NCI-H1092 (cell line): ENCODE results near the gene DYSF.

Experiments
- DNase-seq: peaks from one replicate; lab custom pipeline; 2025; lab: John Stamatoyannopoulos, UW

The DYSF gene

DNA sequence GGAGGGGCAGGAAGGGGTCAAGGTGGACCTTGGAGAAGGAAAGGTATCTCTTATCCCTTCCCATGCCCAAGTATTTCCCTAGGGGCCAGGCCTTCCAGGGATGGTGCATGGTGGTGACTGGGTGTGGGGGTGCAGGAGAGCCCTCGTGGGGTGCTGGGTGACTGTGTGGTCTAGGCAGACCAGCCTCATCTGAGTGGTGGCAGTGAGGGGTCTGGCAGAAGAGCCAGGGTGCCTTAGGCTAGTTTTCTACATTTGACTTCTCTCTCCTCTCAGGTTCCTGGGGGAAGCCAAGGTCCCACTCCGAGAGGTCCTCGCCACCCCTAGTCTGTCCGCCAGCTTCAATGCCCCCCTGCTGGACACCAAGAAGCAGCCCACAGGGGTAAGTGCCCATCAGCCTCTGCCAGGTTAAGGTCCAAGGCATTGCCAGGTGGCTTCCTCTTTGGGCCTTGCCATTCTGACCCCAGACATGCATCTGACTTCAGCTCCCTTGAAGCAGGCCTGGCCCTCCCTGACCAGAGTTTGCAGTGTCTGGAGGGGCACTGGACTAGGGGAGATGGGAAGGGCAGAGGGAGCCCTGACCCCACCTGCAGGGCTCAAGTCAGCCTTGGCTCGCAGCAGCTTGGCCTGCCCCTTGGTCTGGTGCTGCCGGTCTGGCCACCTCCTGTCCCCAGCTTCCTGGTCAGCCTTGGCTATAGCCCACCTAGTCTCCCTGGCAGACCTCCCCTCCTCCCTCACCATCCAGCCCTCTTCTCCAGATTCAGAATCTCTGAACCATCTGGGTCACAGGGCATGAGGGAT lies 49.8 kb downstream of the DYSF start:
- DNase-seq, result no peak

DNA sequence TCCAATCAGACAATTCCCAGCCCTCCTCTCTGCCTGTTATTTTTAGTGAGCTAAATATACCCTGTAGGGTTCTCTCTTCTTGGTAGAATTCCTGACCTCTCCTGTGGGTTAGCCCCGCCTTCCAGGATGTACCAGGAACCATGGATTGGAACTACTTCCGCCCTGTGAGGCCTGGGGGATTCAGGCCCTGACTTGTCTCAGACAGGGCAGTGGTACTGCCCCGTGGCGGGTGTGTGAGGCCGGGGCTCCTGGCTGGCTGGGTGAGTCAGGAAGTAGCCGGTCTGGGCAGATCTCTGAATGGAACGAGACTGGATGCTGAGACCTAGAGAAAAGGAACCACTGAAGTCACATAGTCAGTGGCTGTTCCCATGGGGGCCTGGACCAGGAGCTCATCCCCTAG lies 50.5 kb downstream of the DYSF start:
- no peak for DNase-seq

DNA sequence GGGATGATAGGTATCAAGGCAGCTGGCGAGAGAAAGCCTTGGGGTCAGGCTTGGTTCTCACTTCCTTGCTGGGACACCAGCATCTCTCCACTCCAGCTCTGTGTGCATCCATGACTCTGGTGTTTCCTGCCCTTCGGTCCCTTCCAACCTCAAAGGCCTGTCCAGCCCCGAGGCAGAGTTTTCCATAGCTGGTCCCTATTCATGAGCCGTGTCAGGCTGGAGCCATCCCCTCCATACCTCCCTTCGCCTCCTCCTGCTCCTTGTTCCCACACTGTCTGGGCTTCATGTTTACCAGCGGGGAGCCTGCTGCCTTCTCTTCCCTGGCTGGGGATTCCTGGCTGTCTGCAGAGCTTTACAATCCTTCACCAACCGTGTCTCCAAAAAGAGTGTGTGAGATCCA lies 51.2 kb downstream of the DYSF start:
- DNase-seq, result no peak

DNA sequence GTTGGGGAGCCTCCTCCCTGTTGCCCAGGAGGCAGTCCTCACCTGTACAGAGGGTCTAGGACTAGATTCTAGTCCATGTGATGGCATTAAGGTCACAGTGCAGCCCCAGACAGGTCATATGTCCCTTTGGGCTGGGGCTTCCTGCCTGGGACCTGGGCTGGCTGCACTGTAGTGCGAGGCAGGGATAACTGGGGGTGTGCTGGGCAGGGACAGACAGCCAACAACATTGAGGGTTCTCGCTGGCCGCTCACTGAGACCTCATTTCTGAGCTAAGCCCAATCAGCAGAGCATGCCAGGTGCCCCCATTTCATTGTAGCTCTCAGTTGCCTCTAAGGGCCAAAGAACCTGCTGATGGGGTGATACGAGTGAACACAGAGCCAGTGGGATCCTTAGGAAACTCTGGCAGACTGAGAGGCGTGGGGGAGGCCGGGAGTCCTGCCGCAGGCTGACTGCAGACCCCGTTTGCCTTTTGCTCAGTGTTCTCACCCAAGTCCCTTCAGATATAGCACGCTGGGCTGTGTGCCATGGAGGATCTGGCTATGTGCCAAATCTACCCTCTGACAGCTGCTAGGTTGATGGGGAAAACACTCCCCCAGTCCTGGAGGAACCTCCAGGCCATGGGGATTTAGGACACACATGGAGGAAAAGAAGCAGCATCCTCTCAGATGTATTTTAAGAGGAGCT lies 51.9 kb downstream of the DYSF start:
- DNase-seq, result peak; percentile 55

DNA sequence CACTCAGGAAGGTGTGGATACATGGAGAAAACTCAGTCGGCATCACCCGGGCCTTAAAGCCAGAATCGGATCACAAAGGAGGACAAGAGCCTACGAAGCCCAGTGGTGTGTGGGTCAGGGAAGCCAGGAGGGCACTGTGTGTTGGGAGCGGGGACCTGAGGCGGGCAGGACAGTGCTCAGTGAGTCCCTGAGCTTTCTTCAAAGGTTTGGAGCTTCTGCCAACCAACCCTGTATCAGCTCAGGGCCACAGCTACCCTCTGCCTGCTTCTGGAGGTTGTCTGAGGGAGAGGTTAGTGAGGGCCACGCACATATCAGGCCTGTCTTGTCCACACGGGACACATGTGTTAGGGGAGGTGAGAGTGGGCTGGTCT lies 52.4 kb downstream of the DYSF start:
- DNase-seq, result no peak

DNA sequence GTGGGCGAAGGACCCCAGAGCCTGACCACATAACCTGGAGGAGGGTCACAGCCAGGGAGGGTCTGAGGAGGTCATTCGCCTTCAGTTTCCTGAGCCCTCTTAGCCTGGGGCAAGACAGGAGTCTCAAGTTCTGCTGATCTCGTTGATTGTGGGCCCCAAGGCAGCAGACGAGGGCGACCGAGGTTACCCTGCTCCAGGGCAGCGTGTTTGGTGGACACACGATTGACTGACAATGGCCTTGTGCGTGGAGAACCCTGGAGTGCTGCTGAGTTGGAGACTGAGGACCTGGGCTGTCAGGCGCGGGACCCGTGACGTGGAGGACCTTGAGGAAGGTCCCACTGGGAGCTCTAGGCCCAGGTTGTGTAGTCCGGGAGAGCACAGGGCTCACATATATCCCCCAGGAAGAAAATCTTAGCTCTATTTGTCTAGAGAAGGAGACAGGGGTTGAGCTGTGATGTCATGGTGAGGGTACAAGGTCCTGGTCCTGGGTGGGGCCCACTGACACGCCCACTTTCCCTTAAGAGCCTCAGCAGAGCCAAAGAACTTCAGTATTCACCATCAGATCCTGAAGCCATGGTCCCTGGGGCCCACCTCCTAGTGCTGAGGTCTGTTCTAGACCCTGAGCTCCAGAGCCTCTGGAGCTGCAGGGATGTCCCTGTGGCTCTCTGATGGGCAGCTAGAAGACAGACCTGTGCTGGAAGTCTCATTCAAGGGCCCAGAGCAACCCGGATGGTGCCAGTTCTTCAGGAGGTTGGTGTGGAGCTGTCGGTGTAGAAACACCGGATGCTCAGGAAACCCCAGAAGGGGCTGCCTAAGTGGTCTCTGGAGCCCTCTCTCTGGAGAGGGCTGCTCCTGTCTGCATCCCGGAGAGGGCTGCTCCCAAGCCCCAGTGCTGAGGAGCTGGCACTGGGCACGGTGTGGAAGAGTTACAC lies 53.1 kb downstream of the DYSF start:
- no peak for DNase-seq

DNA sequence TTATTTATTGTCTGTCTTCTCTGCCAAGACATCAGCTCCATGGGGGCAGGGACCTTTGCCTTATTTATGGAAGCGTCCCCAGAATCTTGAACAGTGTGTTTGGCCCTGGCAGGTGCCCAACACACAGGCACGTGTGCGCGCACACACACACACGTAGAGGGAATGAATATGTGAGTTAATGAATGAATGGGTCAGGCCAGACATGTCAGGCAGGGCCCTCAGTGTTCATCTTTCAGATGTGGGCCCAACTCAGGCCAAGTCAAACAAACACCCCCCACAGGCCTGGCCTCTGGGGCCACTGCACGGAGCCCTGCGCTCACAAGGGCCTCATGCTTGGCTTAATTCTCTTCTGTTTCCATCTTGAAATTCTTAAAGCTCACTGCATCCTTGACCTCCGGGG lies 54.1 kb downstream of the DYSF start:
- DNase-seq, result no peak

DNA sequence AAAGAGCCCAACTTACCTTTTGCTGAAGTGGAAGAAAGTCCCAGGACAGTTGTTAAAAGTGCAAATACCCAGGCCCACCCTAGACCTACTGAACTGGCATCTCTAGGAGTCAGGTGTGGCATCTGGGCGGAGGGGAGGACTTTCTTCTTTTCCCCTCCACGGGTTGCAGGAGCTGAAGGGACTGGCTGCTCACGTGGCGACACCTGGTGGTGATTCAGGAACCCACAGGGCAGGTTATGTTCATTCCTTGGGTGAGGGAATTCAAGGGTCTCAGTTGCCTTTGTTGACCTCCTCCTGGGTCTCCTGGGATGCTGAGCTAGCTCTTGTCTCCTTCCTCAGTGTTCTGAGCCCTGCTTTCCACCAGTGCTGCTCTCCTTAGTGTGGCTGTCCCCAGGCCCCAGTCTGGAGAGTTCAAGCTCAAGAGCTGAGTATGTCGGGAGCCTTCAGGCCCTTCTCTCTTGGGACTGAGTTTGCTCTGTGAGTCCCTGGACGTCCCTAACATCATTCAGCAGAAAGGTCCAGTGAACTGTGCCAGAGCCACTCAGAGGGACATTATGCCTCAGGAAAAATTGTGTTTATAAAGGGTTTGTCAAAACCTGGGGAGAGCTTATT lies 56.9 kb downstream of the DYSF start:
- DNase-seq, result peak; percentile 8

DNA sequence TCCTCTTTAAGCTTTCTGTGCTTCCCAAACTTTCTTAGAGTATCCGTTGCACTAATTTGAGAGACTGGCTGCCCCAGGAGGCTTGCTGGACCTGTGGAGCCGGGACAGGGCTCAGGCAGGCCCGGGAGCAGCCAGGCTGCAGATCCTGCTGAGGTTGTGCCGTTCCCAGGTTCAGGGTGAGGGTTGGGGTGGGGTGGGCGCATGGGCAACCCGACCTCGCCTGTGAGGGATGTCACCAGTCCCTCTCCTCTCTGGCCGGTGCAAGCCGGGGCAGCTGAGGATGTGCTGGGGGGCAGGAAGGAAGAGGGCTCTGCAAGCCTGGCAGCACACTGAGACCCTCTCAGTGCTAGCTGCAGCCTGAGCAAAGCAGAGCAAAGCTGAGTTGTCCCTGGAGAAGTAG lies 57.6 kb downstream of the DYSF start:
- no peak for DNase-seq

DNA sequence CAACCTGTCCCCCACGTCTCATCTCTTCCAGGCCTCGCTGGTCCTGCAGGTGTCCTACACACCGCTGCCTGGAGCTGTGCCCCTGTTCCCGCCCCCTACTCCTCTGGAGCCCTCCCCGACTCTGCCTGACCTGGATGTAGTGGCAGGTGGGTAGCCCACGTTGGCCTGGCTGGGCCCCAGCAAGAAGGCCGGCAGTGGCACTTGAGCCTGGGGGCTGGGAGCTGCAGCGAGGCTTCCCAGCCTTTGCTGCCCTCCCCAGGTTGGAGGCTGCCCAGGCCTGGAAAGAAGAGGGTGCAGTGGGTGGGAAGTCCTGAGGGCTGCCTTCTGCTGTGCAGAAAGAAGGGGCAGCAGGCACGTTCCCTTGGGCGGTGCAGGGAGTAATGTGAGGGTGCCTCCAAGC lies 58.4 kb downstream of the DYSF start:
- no peak for DNase-seq

DNA sequence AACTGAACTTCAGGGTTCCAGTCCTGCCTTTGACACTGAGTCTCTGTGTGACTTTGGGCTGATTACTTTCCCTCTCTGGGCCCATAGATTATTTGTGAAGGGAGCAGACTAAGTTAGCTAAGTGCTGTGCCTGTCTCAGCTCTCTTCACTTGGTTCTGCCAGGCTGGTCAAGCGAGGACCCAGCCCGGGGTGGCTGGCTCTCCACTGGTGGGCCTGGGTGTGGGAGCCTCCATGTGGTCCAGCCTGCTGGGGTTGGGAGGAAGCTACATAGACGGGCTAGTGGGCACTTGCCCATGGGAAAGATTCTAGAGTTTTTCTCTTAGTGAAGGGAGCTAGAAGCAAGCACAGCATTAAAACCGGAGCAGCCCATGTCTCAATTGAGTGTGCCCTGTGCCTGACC lies 59.0 kb downstream of the DYSF start:
- no peak for DNase-seq

DNA sequence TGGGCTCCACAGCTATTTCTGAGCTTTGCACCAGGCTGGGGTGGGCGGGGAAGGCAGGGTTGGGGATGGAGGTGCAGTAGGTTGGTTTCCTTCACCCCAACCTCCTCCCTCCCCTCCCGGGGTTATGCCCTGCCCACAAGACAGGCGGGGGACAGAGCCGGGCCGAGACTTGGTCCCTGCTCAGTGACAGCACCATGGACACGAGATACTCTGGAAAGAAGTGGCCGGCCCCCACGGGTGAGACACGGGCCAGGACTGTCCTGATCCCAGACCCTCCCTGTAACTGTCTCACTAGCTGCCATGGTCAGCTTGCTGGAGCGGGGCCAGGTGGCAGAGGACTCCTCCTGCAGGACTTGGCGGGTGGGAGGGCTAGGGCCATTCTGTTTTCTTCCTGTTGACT lies 59.7 kb downstream of the DYSF start:
- no peak for DNase-seq

DNA sequence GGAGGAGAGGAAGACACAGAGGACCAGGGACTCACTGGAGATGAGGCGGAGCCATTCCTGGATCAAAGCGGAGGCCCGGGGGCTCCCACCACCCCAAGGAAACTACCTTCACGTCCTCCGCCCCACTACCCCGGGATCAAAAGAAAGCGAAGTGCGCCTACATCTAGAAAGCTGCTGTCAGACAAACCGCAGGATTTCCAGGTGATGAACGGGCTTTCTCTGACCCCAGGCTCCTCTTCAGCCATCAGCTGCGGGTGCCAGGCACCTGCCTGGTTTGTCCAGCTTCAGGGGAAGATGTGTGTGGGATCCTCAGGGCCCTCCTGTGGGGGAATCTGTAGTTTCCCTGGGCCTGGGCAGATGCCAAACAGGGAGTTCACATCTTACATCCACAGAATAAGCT lies 60.4 kb downstream of the DYSF start:
- no peak for DNase-seq

DNA sequence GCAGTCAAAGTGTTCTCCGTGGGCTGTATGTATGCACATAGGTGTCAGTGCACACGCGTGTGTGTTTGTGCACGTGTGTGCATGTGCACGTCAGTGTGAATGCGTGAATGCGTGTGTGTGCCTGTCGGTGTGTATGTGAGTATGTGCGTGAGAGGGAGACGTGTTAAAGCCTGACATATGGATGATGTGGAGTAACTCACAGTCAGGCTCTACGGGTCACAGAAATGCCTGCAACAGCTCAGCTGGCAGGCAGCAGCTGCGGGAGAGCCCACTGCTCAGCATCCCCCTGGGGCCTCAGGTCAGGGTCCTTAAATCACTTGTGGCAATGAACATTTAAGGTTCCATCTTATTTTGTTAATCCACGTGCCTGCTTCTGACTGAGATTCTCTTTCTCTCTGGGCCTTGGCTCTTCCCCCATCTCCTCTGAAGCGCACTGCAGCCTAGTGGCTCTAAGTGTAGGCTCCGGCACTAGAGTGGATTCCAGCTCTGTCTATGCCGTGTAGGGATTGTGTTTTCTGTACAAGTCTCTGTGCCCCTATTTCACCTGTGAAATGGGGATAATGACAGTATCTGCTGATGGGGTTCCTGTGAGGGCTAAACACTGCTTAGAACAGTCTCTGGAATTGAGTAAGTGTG lies 63.0 kb downstream of the DYSF start:
- DNase-seq, result no peak

DNA sequence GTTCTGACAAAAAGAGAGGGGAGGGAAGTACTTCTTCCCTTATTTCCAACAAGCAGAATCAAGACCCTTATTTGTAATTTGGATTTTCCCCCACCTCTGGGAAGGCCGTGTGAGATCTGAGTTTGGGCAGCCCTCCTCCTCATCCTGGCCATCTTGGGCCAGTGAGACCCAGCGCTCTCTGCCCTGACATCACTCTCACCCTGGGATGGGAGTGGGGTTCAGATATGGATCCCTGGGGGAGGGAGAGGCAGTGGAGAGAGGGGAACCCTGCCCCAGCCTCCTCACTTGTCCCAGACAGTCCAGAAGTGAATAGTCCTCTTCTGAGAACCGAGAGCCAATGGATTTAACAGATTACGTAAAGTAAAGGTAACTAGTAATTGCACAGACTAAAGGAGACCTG lies 64.5 kb downstream of the DYSF start:
- no peak for DNase-seq

DNA sequence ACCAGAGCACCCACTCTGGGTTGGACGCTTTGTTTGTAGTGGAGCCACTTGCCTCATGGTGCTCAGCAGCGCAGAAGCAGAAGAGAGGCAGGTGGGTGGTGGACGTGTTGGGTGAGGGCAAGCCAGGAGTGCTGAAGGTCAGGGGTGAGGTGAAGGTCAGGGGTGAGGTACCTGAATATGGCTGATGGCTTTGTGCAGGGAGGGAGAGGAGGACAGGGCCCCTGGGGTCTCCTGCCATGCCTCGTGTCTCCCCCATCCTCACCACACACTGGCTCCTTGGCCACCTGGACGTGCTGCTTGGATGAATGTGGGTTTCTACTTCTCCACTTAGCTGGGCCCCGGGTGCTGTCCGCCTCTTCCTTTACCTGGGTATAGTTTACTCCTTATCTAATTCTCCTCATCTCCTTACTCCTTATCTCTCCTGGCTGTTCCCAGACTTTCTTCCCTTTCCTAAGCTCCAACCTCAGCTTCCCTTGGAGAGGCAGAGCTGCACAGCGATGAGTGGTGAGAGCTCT lies 68.1 kb downstream of the DYSF start:
- no peak for DNase-seq

DNA sequence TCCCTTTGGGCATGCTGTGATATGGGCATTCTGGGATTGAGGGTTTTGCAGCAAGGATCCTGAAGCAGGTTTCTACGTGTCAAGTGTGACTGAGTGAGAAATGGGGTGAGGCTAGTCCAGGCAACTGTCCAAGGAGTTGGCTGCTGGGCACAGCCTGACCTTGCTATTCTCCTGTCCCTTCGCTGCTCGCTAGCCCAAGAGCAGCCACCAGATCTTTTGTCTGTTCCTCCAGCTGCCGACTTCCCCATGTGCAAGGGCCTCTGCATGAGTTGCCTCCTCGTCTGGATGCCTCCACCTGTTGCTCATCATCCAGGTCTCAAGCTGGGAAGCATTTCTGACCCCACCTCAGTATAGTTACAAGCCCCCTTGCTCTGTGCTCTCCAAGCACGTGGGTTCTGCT lies 71.1 kb downstream of the DYSF start:
- no peak for DNase-seq

DNA sequence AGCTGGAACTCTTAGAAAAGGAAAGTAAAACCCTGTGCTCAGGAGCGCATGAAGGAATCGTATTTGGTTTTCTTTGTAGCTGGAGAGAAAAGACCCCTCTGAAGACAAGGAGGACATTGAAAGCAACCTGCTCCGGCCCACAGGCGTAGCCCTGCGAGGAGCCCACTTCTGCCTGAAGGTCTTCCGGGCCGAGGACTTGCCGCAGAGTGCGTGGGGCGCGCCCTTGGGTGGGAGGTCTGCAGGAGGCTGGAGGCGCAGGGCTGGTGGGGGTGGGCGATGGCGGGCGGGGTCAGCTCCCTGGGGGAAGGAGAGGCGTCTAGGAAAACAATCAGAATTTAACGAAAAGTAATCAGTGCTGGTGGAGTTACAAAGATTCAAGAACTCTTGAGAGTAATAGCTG lies 72.8 kb downstream of the DYSF start:
- DNase-seq, result no peak

DNA sequence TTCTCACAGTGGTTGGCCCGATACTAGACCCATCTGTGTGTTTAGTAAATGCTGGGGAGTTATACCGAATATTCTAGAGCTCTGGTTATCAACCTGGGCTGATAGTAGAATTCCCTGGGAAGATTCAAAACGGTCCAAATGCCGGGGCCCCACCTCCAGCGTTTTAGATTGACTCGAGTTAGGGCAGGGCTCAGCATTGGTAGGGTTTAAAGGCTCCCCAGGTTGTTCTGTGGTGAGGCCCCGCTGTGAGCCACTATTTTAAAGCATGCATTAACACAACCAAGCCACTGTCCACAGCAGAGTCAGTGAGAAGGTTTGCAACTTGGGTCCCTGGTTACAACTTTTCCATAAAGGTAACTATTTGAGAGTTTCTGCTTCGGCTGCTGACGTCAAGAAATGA lies 73.6 kb downstream of the DYSF start:
- no peak for DNase-seq

DNA sequence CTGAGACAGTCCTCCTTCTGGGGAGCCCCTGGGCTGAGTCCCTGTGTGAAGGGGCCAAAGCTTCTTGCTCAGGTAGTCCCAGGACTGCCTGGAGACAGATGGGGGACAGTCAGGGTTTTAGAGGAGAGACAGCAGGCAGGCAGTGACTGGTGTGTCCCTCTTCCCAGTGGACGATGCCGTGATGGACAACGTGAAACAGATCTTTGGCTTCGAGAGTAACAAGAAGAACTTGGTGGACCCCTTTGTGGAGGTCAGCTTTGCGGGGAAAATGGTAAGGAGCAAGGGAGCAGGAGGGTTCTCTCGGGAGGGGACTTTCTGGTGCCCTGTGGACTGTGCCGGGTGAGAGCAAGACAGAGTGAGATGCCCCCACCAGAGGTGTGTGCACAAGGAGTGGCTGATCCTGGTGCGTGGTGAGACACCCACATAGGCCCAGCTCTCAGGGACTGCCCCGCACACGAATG lies 74.8 kb downstream of the DYSF start:
- DNase-seq, result no peak

DNA sequence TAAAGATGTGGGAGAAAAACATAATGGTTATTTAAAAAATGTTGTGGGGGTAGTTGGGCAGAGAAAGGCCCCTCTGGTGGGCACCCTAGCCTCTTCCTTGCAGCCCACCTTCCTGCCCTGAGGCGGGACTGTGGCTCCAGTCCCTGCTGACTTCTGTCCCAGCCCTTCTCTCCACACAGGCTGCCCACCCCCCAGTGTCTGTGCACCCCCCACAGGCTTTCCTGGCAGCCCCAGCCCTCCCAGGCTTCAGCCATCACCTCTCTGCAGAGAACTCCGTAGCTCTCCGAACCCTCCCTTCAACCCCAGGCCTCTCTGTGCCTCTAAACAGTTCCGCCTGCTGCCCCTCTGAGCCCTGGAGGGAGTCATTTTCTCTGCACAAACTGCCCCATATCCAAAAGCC lies 75.4 kb downstream of the DYSF start:
- no peak for DNase-seq

DNA sequence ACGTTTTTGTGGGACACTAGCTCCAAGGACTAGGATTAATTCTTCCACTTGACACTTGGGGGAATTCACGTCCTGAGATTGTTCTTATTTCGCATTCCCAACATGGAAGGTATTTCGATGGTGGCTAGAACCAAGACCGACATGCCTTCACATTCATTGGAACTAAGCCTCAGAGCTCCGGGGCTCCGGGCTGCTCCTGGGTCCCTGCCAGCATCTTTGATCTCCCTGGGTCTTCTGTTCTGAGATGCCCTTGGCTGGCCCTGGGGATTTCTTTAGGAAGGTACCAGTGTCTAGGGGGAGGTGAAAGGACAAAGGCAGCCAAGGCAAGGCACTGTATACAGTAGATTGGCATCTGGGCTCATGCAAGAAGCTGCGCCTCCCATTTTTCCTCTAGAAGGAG lies 76.8 kb downstream of the DYSF start:
- DNase-seq, result no peak
